22Rv1 (cell line): ENCODE measurements around the gene STH.
"Not testable (repeated sequence)": the region's sequence is repeated elsewhere in the genome, so short reads cannot be mapped to it uniquely, and the experiment has no call there.

Source experiments
- H3K27ac ChIP-seq: fragments of 450-650 bp; 2 replicates; pipeline ENCODE4 v1.5.1; 2017
- ZFX ChIP-seq: fragments of 450-650 bp; IDR thresholded peaks from 2 replicates; pipeline ENCODE4 v1.6.1; 2017; ENCODE audit warnings: antibody characterized with exemption, borderline replicate concordance
- TF ChIP-seq, protein P1 (sequence below): fragments of 450-650 bp; IDR thresholded peaks from 2 replicates; pipeline ENCODE4 v1.5.1; 2017; ENCODE audit warnings: mild to moderate bottlenecking

STH gene

DNA sequence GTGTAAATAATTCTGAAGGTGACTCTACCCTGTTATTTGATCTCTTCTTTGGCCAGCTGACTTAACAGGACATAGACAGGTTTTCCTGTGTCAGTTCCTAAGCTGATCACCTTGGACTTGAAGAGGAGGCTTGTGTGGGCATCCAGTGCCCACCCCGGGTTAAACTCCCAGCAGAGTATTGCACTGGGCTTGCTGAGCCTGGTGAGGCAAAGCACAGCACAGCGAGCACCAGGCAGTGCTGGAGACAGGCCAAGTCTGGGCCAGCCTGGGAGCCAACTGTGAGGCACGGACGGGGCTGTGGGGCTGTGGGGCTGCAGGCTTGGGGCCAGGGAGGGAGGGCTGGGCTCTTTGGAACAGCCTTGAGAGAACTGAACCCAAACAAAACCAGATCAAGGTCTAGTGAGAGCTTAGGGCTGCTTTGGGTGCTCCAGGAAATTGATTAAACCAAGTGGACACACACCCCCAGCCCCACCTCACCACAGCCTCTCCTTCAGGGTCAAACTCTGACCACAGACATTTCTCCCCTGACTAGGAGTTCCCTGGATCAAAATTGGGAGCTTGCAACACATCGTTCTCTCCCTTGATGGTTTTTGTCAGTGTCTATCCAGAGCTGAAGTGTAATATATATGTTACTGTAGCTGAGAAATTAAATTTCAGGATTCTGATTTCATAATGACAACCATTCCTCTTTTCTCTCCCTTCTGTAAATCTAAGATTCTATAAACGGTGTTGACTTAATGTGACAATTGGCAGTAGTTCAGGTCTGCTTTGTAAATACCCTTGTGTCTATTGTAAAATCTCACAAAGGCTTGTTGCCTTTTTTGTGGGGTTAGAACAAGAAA is 5.1 kb downstream of the STH start:
- TF ChIP-seq, protein P1, sequence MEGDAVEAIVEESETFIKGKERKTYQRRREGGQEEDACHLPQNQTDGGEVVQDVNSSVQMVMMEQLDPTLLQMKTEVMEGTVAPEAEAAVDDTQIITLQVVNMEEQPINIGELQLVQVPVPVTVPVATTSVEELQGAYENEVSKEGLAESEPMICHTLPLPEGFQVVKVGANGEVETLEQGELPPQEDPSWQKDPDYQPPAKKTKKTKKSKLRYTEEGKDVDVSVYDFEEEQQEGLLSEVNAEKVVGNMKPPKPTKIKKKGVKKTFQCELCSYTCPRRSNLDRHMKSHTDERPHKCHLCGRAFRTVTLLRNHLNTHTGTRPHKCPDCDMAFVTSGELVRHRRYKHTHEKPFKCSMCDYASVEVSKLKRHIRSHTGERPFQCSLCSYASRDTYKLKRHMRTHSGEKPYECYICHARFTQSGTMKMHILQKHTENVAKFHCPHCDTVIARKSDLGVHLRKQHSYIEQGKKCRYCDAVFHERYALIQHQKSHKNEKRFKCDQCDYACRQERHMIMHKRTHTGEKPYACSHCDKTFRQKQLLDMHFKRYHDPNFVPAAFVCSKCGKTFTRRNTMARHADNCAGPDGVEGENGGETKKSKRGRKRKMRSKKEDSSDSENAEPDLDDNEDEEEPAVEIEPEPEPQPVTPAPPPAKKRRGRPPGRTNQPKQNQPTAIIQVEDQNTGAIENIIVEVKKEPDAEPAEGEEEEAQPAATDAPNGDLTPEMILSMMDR = no peak
- no peak for TF ChIP-seq ZFX
- no peak overlapping the region for H3K27ac ChIP-seq

DNA sequence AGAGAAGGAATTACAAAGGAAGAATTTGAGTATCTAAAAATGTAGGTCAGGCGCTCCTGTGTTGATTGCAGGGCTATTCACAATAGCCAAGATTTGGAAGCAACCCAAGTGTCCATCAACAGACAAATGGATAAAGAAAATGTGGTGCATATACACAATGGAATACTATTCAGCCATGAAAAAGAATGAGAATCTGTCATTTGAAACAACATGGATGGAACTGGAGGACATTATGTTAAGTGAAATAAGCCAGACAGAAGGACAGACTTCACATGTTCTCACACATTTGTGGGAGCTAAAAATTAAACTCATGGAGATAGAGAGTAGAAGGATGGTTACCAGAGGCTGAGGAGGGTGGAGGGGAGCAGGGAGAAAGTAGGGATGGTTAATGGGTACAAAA is 7.0 kb downstream of the STH start:
- not testable (repeated sequence) for H3K27ac ChIP-seq

DNA sequence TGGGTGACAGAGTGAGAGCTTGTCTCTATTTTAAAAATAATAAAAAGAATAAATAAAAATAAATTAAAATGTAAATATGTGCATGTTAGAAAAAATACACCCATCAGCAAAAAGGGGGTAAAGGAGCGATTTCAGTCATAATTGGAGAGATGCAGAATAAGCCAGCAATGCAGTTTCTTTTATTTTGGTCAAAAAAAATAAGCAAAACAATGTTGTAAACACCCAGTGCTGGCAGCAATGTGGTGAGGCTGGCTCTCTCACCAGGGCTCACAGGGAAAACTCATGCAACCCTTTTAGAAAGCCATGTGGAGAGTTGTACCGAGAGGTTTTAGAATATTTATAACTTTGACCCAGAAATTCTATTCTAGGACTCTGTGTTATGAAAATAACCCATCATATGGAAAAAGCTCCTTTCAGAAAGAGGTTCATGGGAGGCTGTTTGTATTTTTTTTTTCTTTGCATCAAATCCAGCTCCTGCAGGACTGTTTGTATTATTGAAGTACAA is 8.5 kb downstream of the STH start:
- TF ChIP-seq, protein P1 = no peak
- no peak for TF ChIP-seq ZFX
- no peak overlapping the region for H3K27ac ChIP-seq

DNA sequence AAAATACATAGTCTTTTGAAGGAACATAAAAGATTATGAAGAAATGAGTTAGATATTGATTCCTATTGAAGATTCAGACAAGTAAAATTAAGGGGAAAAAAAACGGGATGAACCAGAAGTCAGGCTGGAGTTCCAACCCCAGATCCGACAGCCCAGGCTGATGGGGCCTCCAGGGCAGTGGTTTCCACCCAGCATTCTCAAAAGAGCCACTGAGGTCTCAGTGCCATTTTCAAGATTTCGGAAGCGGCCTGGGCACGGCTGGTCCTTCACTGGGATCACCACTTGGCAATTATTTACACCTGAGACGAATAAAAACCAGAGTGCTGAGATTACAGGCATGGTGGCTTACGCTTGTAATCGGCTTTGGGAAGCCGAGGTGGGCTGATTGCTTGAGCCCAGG is 9.5 kb downstream of the STH start:
- H3K27ac ChIP-seq = no peak overlapping the region
- no peak for TF ChIP-seq ZFX
- TF ChIP-seq, protein P1 = no peak

DNA sequence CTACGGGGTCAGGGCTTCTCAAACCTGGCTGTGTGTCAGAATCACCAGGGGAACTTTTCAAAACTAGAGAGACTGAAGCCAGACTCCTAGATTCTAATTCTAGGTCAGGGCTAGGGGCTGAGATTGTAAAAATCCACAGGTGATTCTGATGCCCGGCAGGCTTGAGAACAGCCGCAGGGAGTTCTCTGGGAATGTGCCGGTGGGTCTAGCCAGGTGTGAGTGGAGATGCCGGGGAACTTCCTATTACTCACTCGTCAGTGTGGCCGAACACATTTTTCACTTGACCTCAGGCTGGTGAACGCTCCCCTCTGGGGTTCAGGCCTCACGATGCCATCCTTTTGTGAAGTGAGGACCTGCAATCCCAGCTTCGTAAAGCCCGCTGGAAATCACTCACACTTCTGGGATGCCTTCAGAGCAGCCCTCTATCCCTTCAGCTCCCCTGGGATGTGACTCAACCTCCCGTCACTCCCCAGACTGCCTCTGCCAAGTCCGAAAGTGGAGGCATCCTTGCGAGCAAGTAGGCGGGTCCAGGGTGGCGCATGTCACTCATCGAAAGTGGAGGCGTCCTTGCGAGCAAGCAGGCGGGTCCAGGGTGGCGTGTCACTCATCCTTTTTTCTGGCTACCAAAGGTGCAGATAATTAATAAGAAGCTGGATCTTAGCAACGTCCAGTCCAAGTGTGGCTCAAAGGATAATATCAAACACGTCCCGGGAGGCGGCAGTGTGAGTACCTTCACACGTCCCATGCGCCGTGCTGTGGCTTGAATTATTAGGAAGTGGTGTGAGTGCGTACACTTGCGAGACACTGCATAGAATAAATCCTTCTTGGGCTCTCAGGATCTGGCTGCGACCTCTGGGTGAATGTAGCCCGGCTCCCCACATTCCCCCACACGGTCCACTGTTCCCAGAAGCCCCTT is 10.9 kb downstream of the STH start:
- H3K27ac ChIP-seq = no peak overlapping the region
- no peak for TF ChIP-seq ZFX
- TF ChIP-seq, protein P1 = no peak

DNA sequence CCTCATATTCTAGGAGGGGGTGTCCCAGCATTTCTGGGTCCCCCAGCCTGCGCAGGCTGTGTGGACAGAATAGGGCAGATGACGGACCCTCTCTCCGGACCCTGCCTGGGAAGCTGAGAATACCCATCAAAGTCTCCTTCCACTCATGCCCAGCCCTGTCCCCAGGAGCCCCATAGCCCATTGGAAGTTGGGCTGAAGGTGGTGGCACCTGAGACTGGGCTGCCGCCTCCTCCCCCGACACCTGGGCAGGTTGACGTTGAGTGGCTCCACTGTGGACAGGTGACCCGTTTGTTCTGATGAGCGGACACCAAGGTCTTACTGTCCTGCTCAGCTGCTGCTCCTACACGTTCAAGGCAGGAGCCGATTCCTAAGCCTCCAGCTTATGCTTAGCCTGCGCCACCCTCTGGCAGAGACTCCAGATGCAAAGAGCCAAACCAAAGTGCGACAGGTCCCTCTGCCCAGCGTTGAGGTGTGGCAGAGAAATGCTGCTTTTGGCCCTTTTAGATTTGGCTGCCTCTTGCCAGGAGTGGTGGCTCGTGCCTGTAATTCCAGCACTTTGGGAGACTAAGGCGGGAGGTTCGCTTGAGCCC is 11.6 kb downstream of the STH start:
- TF ChIP-seq, protein P1 = peak; percentile 82
- no peak for TF ChIP-seq ZFX
- H3K27ac ChIP-seq = no peak overlapping the region

DNA sequence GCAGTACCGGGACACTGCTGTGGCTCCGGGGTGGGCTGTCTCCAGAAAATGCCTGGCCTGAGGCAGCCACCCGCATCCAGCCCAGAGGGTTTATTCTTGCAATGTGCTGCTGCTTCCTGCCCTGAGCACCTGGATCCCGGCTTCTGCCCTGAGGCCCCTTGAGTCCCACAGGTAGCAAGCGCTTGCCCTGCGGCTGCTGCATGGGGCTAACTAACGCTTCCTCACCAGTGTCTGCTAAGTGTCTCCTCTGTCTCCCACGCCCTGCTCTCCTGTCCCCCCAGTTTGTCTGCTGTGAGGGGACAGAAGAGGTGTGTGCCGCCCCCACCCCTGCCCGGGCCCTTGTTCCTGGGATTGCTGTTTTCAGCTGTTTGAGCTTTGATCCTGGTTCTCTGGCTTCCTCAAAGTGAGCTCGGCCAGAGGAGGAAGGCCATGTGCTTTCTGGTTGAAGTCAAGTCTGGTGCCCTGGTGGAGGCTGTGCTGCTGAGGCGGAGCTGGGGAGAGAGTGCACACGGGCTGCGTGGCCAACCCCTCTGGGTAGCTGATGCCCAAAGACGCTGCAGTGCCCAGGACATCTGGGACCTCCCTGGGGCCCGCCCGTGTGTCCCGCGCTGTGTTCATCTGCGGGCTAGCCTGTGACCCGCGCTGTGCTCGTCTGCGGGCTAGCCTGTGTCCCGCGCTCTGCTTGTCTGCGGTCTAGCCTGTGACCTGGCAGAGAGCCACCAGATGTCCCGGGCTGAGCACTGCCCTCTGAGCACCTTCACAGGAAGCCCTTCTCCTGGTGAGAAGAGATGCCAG is 12.9 kb downstream of the STH start:
- H3K27ac ChIP-seq = no peak overlapping the region
- TF ChIP-seq ZFX = no peak
- TF ChIP-seq, protein P1 = no peak
